H1 (cell line): ENCODE data around the gene ARHGAP10. TPM values are rescaled to one million over a fixed set of nuclear protein-coding genes. Genes with fewer than 3 reads are reported as not detected.
A peak's percentile ranks its signal among the peaks of the same experiment; 100 is the strongest.

Experiments used
- CTCF ChIA-PET: fragments of 300-600 bp; sonication (Branson Sonifier 250); formaldehyde crosslinking; loops from one replicate; lab custom pipeline; 2021; ENCODE audit not compliant: partially characterized antibody; lab: Charles Lee
- POLR2A ChIA-PET: fragments of 300-600 bp; sonication (Branson Sonifier 250); formaldehyde crosslinking; loops from one replicate; lab custom pipeline; 2021; ENCODE audit warnings: inconsistent platforms; ENCODE audit not compliant: partially characterized antibody; lab: Charles Lee
- DNase-seq, 2 experiments: peaks; one replicate each; pipeline versions ENCODE4 v3.0.0 to v3.0.0-alpha.2; 2010 to 2022; ENCODE audit warnings: low spot score in 2 of 2, low read depth in 1 of 2, mixed read lengths in 1 of 2
- FAIRE-seq: peaks from 2 replicates; lab custom pipeline; 2011; peaks lifted over from hg19 to GRCh38; lab: Jason Lieb, UNC
- H2AFZ ChIP-seq: 2 replicates; pipeline ENCODE4 v1.8.1; 2012; ENCODE audit warnings: low read length, inconsistent platforms
- H2AK5ac ChIP-seq: 2 replicates; pipeline ENCODE4 v1.6.1; 2013; ENCODE audit warnings: low read depth, low read length
- H2BK120ac ChIP-seq: replicated peaks from 2 replicates; pipeline ENCODE3; 2013; ENCODE audit warnings: low read depth, low read length, inconsistent platforms
- H2BK12ac ChIP-seq: 2 replicates; pipeline ENCODE4 v1.6.1; 2013; ENCODE audit warnings: low read depth, low read length
- H2BK15ac ChIP-seq: 2 replicates; pipeline ENCODE4 v1.6.1; 2013; ENCODE audit warnings: low read length
- H2BK20ac ChIP-seq: 2 replicates; pipeline ENCODE4 v1.6.1; 2013; ENCODE audit warnings: low read length
- H2BK5ac ChIP-seq: 2 replicates; pipeline ENCODE4 v1.6.1; 2013; ENCODE audit warnings: low read depth, low read length
- H3K14ac ChIP-seq: 2 replicates; pipeline ENCODE4 v1.6.1; 2013; ENCODE audit warnings: inconsistent platforms; ENCODE audit not compliant: insufficient read length
- H3K18ac ChIP-seq: 2 replicates; pipeline ENCODE4 v1.6.1; 2013; ENCODE audit warnings: low read length; ENCODE audit errors: extremely low read depth
- H3K23ac ChIP-seq: 2 replicates; pipeline ENCODE4 v1.6.1; 2013; ENCODE audit warnings: inconsistent platforms; ENCODE audit not compliant: insufficient read length
- H3K23me2 ChIP-seq: 2 replicates; pipeline ENCODE4 v1.6.1; 2013; ENCODE audit warnings: low read depth, low read length
- H3K27ac ChIP-seq: 2 replicates; pipeline ENCODE4 v1.6.1; 2011; ENCODE audit warnings: low read depth, low read length, inconsistent platforms
- H3K27me3 ChIP-seq, 4 experiments: replicated peaks in 1 of 4; 1 replicate in 1 of 4; 2 replicates in 3 of 4; pipeline versions ENCODE4 v1.6.1 to v1.8.1; 2011 to 2013; ENCODE audit warnings: low read length in 3 of 4, mild to moderate bottlenecking in 3 of 4, inconsistent platforms in 2 of 4, mixed read lengths in 2 of 4, moderate library complexity in 1 of 4; ENCODE audit not compliant: control insufficient read depth in 3 of 4, insufficient read depth in 3 of 4; ENCODE audit errors: extremely low read depth in 1 of 4
- H3K36me3 ChIP-seq, 4 experiments: 2 replicates each; pipeline versions ENCODE4 v1.6.1 to v1.8.1; 2011 to 2013; ENCODE audit warnings: mild to moderate bottlenecking in 4 of 4, low read length in 3 of 4, moderate library complexity in 2 of 4, control low read depth in 1 of 4, inconsistent platforms in 1 of 4; ENCODE audit not compliant: insufficient read depth in 4 of 4, control insufficient read depth in 2 of 4
- H3K4ac ChIP-seq: replicated peaks from 2 replicates; pipeline ENCODE3; 2013; ENCODE audit warnings: low read length, low read depth, mixed read lengths, inconsistent platforms; ENCODE audit not compliant: insufficient read length
- H3K4me1 ChIP-seq, 4 experiments: replicated peaks in 1 of 4; 1 replicate in 1 of 4; 2 replicates in 3 of 4; pipeline versions ENCODE4 v1.6.1 to v1.8.1; 2011 to 2013; ENCODE audit warnings: low read length in 3 of 4, inconsistent platforms in 2 of 4, mixed read lengths in 1 of 4; ENCODE audit not compliant: insufficient read depth in 4 of 4, control insufficient read depth in 3 of 4
- H3K4me2 ChIP-seq, 2 experiments: 2 replicates each; pipeline versions ENCODE4 v1.6.1 to v1.8.1; 2011 to 2013; ENCODE audit warnings: low read depth in 2 of 2, low read length in 2 of 2, control low read depth in 1 of 2, inconsistent platforms in 1 of 2, mild to moderate bottlenecking in 1 of 2; ENCODE audit not compliant: insufficient read depth in 1 of 2
- H3K4me3 ChIP-seq, 4 experiments: fragments of 200-600, 300-600 bp in 1 of 4; sonication (generic), shearing (Covaris generic), sonication (Bioruptor Twin) in 1 of 4; 2 replicates each; pipeline versions ENCODE4 v1.5.1 to v1.8.1; 2011 to 2016; ENCODE audit warnings: low read length in 4 of 4, low read depth in 3 of 4, control low read depth in 2 of 4, inconsistent platforms in 2 of 4, mild to moderate bottlenecking in 2 of 4, mixed read lengths in 1 of 4, moderate library complexity in 1 of 4; ENCODE audit not compliant: insufficient read depth in 2 of 4; ENCODE audit errors: extremely low read depth in 1 of 4
- H3K56ac ChIP-seq: replicated peaks from 2 replicates; pipeline ENCODE3; 2013; ENCODE audit warnings: low read depth, mild to moderate bottlenecking, mixed read lengths, low read length, inconsistent platforms; ENCODE audit not compliant: insufficient read length
- H3K79me1 ChIP-seq: 2 replicates; pipeline ENCODE4 v1.6.1; 2013; ENCODE audit warnings: low read depth, low read length, control low read depth
- H3K79me2 ChIP-seq, 2 experiments: 2 replicates each; pipeline versions ENCODE4 v1.6.1 to v1.8.1; 2012 to 2013; ENCODE audit warnings: low read length in 2 of 2, mild to moderate bottlenecking in 2 of 2, inconsistent platforms in 1 of 2; ENCODE audit not compliant: insufficient read depth in 2 of 2, control insufficient read depth in 1 of 2
- H3K9ac ChIP-seq, 4 experiments: replicated peaks in 1 of 4; 1 replicate in 1 of 4; 2 replicates in 3 of 4; pipeline versions ENCODE4 v1.6.1 to v1.8.1; 2011 to 2013; ENCODE audit warnings: low read depth in 3 of 4, low read length in 3 of 4, control low read depth in 2 of 4, mild to moderate bottlenecking in 2 of 4, moderate library complexity in 2 of 4, inconsistent platforms in 1 of 4; ENCODE audit errors: extremely low read depth in 1 of 4
- H3K9me3 ChIP-seq, 2 experiments: 2 replicates each; pipeline versions ENCODE4 v1.6.1 to v1.8.1; 2012 to 2013; ENCODE audit warnings: mild to moderate bottlenecking in 2 of 2, moderate library complexity in 2 of 2, control low read depth in 1 of 2, inconsistent platforms in 1 of 2, low read depth in 1 of 2, low read length in 1 of 2, mixed read lengths in 1 of 2; ENCODE audit not compliant: insufficient read depth in 2 of 2
- H4K20me1 ChIP-seq, 2 experiments: replicated peaks in 1 of 2; 2 replicates each; pipeline versions ENCODE3 to v1.8.1; 2011 to 2013; ENCODE audit warnings: inconsistent platforms in 2 of 2, low read length in 2 of 2, mild to moderate bottlenecking in 1 of 2; ENCODE audit not compliant: insufficient read depth in 2 of 2, control insufficient read depth in 1 of 2
- H4K5ac ChIP-seq: 2 replicates; pipeline ENCODE4 v1.6.1; 2013; ENCODE audit warnings: low read length, low read depth, mixed read lengths, inconsistent platforms; ENCODE audit not compliant: insufficient read length
- H4K8ac ChIP-seq: 2 replicates; pipeline ENCODE4 v1.8.0; 2013; ENCODE audit warnings: mild to moderate bottlenecking, moderate library complexity, low read length, inconsistent platforms; ENCODE audit not compliant: insufficient read depth; ENCODE audit errors: extremely low read depth
- H4K91ac ChIP-seq: replicated peaks from 2 replicates; pipeline ENCODE3; 2013; ENCODE audit warnings: low read length, mixed read lengths, inconsistent platforms; ENCODE audit not compliant: insufficient read length
- CTCF ChIP-seq, 3 experiments: IDR thresholded peaks; 1 replicate in 2 of 3; 2 replicates in 1 of 3; pipeline versions ENCODE4 v1.5.1 to v1.6.1; 2011; ENCODE audit warnings: low read length in 3 of 3, mild to moderate bottlenecking in 3 of 3, inconsistent platforms in 2 of 3, low read depth in 1 of 3, moderate library complexity in 1 of 3; ENCODE audit not compliant: insufficient read depth in 1 of 3; ENCODE audit errors: control extremely low read depth in 1 of 3
- KDM4A ChIP-seq: IDR thresholded peaks from one replicate; pipeline ENCODE4 v1.7.1; 2012; ENCODE audit warnings: low read depth, mild to moderate bottlenecking, moderate library complexity, low read length, inconsistent platforms; ENCODE audit not compliant: severe bottlenecking
- KDM5A ChIP-seq: fragments of 200-600 bp; IDR thresholded peaks from 2 replicates; pipeline ENCODE4 v1.7.1; 2012; ENCODE audit warnings: mild to moderate bottlenecking, low read length, inconsistent platforms, mixed read lengths
- MAX ChIP-seq: IDR thresholded peaks from 2 replicates; pipeline ENCODE4 v1.6.1; 2012; ENCODE audit warnings: inconsistent platforms
- POLR2AphosphoS5 ChIP-seq: IDR thresholded peaks from 2 replicates; pipeline ENCODE4 v1.6.1; 2011; ENCODE audit warnings: low read depth, low read length
- RAD21 ChIP-seq, 2 experiments: IDR thresholded peaks in 1 of 2; conservative IDR thresholded peaks in 1 of 2; 2 replicates each; pipeline ENCODE4 v1.6.1; 2011; ENCODE audit warnings: low read depth in 2 of 2, low read length in 2 of 2, improper control_type of control experiment in 1 of 2, inconsistent platforms in 1 of 2, mild to moderate bottlenecking in 1 of 2, moderate library complexity in 1 of 2
- WGBS, 2 experiments: shearing (Covaris generic) in 1 of 2; methylation state at CpG; one replicate each; pipeline versions ENCODE4 v1.1.6 to v1.1.7; 2013 to 2015; ENCODE audit warnings: low lambda C conversion rate in 2 of 2, mixed read lengths in 2 of 2, inconsistent platforms in 1 of 2, low coverage in 1 of 2, missing lambda C conversion rate in 1 of 2; ENCODE audit not compliant: insufficient replicate concordance in 2 of 2, insufficient coverage in 1 of 2, insufficient read length in 1 of 2; ENCODE audit errors: extremely low coverage in 1 of 2, missing lambda C conversion rate in 1 of 2; 5-methylcytosine and 5-hydroxymethylcytosine counted together
- polyA plus RNA-seq, 7 experiments: library from polyadenylated mRNA; depleted of rRNA in 3 of 7; stranded (reverse) in 5 of 7; unstranded in 2 of 7; fragments of >200 nt in 5 of 7; fragments of 200-250 nt in 2 of 7; gene quantifications; 1 replicate in 5 of 7; 2 replicates in 1 of 7; 4 replicates in 1 of 7; pipeline versions ENCODE4 v1.2.1 to v1.2.3, GENCODE V29; 2011 to 2013; ENCODE audit warnings: missing spikeins in 2 of 7, mixed read lengths in 2 of 7
- total RNA-seq: library from RNA; stranded (reverse); fragmentation: NEBNext Ultra II Directional; extraction: Animal tissue kit (Norgen Biotek cat#: 25700); gene quantifications from 2 replicates; pipeline ENCODE4 v1.2.1, GENCODE V29; 2021

The ARHGAP10 gene
- total and polyA plus RNA-seq, 2 of the 8 experiments (the other 6 are each of a cell fraction or from before 2014, with no cell fraction given): 3.7 to 6.1 TPM

GRCh38 chr4:147933316-147933715 lies 201.4 kb downstream of the ARHGAP10 start:
- no peak overlapping the region for H3K4ac ChIP-seq
- H4K8ac ChIP-seq: no peak overlapping the region
- no peak overlapping the region for H3K18ac ChIP-seq
- H2BK5ac ChIP-seq: no peak overlapping the region
- no peaks in the 10 kb centered on the region for H3K27me3 ChIP-seq
- no peak overlapping the region for H2AFZ ChIP-seq
- no peaks in the 10 kb centered on the region for H3K9me3 ChIP-seq
- no peak overlapping the region for H3K4me3 ChIP-seq
- H3K4me1 ChIP-seq: peaks cover 0 to 2% (median under 1%) of the 10 kb centered on the region in 4 experiments; a peak in 2 of 7 replicates
- no peak overlapping the region for H4K5ac ChIP-seq
- H2BK20ac ChIP-seq: no peak overlapping the region
- no peak for FAIRE-seq
- H3K56ac ChIP-seq: no peak overlapping the region
- H3K23ac ChIP-seq: no peak overlapping the region
- ChIA-PET POLR2A (no interaction called here), CTCF (interaction anchor here (0.6 to 1.7 kb wide), 5 partner anchors 8 to 88 kb away, joined by 3 to 4 read pairs (median 3); no protein-coding TSS in a partner anchor)
- H3K79me1 ChIP-seq: no peaks in the 10 kb centered on the region
- no peak overlapping the region for H2AK5ac ChIP-seq
- no peak overlapping the region for H2BK15ac ChIP-seq
- DNase-seq: no peak
- no peak overlapping the region for H2BK12ac ChIP-seq
- H4K91ac ChIP-seq: no peak overlapping the region
- 84% methylated on average over 4 of the region's 4 CpGs; no CpG with 5 or more reads in 1 of the 2 experiments for WGBS, 2 experiments
- no peak overlapping the region for H3K9ac ChIP-seq
- H2BK120ac ChIP-seq: no peak overlapping the region
- no peaks in the 10 kb centered on the region for H3K79me2 ChIP-seq
- no peaks in the 10 kb centered on the region for H4K20me1 ChIP-seq
- H3K36me3 ChIP-seq: no peaks in the 10 kb centered on the region
- H3K27ac ChIP-seq: no peak overlapping the region
- TF ChIP-seq MAX (no peak), RAD21 (IDR thresholded peaks at IDR 0.05 in 1 of 2, conservative IDR thresholded peaks at IDR 0.05 in 1 of 2; ENCODE audit: low read depth in 2 of 2, low read length in 2 of 2) (peak; percentile 75 to 81), CTCF (IDR thresholded peaks at IDR 0.05; ENCODE audit: control extremely low read depth in 1 of 3, insufficient read depth in 1 of 3, low read depth in 1 of 3, low read length in 3 of 3) (peak in 2 of 3 experiments; percentile 43 to 52; a peak in 3 of 4 replicates), POLR2AphosphoS5 (no peak), KDM5A (no peak), KDM4A (no peak)
- H3K23me2 ChIP-seq: no peaks in the 10 kb centered on the region
- H3K14ac ChIP-seq: no peak overlapping the region
- H3K4me2 ChIP-seq: no peak overlapping the region
